ENCODE data around the gene RCOR2.
"Not testable (repeated sequence)": the region's sequence is repeated elsewhere in the genome, so short reads cannot be mapped to it uniquely, and the experiment has no call there.

Gene RCOR2

GRCh38 chr11:63916837-63917691 is at the start of gene RCOR2:
TSS of gene RCOR2 (minus strand) at chr11:63917164. CDS start at chr11:63916456, 708 bp downstream.
- Histone ChIP-seq H3K4me3 (replicated peaks; ENCODE audit: low read depth, low read length) (peak within 1 kb of the TSS; percentile 58), H3K36me3 (ENCODE audit: control insufficient read depth, insufficient read depth, low read length) (no peaks in the 10 kb centered on the region), H3K27me3 (replicated peaks; ENCODE audit: control insufficient read depth, insufficient read depth, low read length) (peaks cover 2% of the 10 kb centered on the region)
- peak; percentile 81 for DNase-seq (ENCODE audit: extremely low read depth, insufficient read length)
- TF ChIP-seq CTCF (IDR thresholded peaks at IDR 0.05; ENCODE audit: insufficient read depth, low read length, poor library complexity, severe bottlenecking) = no peak

DNA sequence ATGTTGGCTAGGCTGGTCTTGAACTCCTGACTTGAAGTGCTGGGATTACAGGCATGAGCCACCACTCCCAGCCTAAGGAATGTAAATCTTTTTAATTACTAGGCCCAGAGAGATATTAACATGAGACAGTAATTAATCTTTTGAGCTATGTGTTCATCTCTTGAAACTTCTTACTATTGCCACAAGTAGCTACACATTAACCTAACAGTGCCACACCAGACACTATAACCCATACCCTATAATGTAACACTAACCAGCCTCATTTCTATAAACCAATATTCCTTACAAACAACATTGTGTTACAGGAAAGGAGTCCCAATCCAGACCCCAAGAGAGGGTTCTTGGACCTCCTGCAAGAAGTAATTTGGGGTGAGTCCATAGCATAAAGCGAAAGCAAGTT is 49.5 kb upstream of the RCOR2 start:
- Histone ChIP-seq H3K36me3 (ENCODE audit: control insufficient read depth, insufficient read depth, low read length) (no peaks in the 10 kb centered on the region), H3K4me3 (replicated peaks; ENCODE audit: low read depth, low read length) (no peak overlapping the region), H3K27me3 (replicated peaks; ENCODE audit: control insufficient read depth, insufficient read depth, low read length) (no peaks in the 10 kb centered on the region)
- no peak for DNase-seq (ENCODE audit: extremely low read depth, insufficient read length)
- no peak for TF ChIP-seq CTCF (IDR thresholded peaks at IDR 0.05; ENCODE audit: insufficient read depth, low read length, poor library complexity, severe bottlenecking)

- not testable (repeated sequence) for H3K36me3 ChIP-seq (ENCODE audit: control insufficient read depth, insufficient read depth, low read length); DNase-seq (ENCODE audit: extremely low read depth, insufficient read length)
Observed at GRCh38 chr11:63963895-63964294, 46.9 kb upstream of the RCOR2 start.

GRCh38 chr11:63961608-63962412 is 44.8 kb upstream of the RCOR2 start:
- H3K4me3 ChIP-seq (replicated peaks; ENCODE audit: low read depth, low read length) = no peak overlapping the region
- no peak for TF ChIP-seq CTCF (IDR thresholded peaks at IDR 0.05; ENCODE audit: insufficient read depth, low read length, poor library complexity, severe bottlenecking)
- no peak for DNase-seq (ENCODE audit: extremely low read depth, insufficient read length)
- no peaks in the 10 kb centered on the region for H3K27me3 ChIP-seq (replicated peaks; ENCODE audit: control insufficient read depth, insufficient read depth, low read length)
- H3K36me3 ChIP-seq (ENCODE audit: control insufficient read depth, insufficient read depth, low read length) = peaks cover 2% of the 10 kb centered on the region

More at GRCh38 chr11:63963895-63964294, 46.9 kb upstream of the RCOR2 start:
- not testable (repeated sequence) for H3K27me3 ChIP-seq (replicated peaks; ENCODE audit: control insufficient read depth, insufficient read depth, low read length); H3K4me3 ChIP-seq (replicated peaks; ENCODE audit: low read depth, low read length)

DNA sequence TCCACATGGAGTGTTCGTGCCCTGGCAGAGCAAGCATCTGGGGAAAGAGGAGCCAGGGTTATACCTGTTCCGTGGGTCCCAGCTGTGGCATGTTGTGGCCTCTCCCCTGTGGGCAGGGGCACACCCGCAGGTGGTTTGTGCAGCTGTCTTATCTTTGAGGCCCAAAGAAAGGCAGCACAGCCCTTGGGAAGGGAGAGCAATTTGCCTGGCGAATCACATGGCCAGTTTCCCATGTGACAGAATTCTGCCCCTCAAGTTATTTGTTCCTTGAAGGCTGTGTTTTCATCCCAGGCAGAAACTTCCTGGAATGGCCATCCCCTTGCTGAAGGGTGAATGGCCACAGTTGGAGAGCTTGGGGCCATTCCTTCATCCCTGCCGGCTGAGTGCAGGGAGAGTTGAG is 41.0 kb upstream of the RCOR2 start:
- Histone ChIP-seq H3K4me3 (replicated peaks; ENCODE audit: low read depth, low read length) (no peak overlapping the region), H3K36me3 (ENCODE audit: control insufficient read depth, insufficient read depth, low read length) (peaks cover 18% of the 10 kb centered on the region), H3K27me3 (replicated peaks; ENCODE audit: control insufficient read depth, insufficient read depth, low read length) (no peaks in the 10 kb centered on the region)
- no peak for DNase-seq (ENCODE audit: extremely low read depth, insufficient read length)
- no peak for TF ChIP-seq CTCF (IDR thresholded peaks at IDR 0.05; ENCODE audit: insufficient read depth, low read length, poor library complexity, severe bottlenecking)

GRCh38 chr11:63952570-63952969 is 35.6 kb upstream of the RCOR2 start:
- H3K36me3 ChIP-seq (ENCODE audit: control insufficient read depth, insufficient read depth, low read length) = peaks cover 24% of the 10 kb centered on the region
- no peaks in the 10 kb centered on the region for H3K27me3 ChIP-seq (replicated peaks; ENCODE audit: control insufficient read depth, insufficient read depth, low read length)
- no peak for TF ChIP-seq CTCF (IDR thresholded peaks at IDR 0.05; ENCODE audit: insufficient read depth, low read length, poor library complexity, severe bottlenecking)
- no peak for DNase-seq (ENCODE audit: extremely low read depth, insufficient read length)
- H3K4me3 ChIP-seq (replicated peaks; ENCODE audit: low read depth, low read length) = no peak overlapping the region
